HG02588 (cell line): Measurements from ENCODE around the gene SYNRG.
"Not testable (repeated sequence)": the region's sequence is repeated elsewhere in the genome, so short reads cannot be mapped to it uniquely, and the experiment has no call there.

Experiments used
- ATAC-seq: cut with Tn5 transposase; IDR thresholded peaks from one replicate; pipeline ENCODE4 v1.9.1; 2021; ENCODE audit warnings: mild to moderate bottlenecking, moderate library complexity; ENCODE audit not compliant: unreplicated experiment

SYNRG gene

DNA sequence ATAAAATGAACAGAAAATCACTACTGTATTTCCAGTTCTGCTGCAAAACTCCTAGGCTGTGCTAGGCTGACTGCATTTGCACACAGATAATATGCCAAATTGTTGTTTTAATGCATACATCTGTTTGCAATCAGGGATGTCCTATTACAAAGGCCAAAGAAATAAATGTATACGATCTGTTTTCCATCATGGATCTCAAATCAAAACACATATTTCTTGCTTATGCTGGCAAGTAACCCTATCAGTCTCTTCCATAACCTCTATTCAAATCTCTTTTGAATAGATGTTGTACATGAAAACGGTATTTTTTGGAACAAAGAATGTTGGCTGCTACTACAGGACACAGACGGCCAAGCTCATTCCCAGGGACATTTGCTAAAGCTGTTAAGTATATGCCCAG is 62.9 kb downstream of the SYNRG start:
- ATAC-seq, result no peak

- ATAC-seq, result no peak
These were observed 63.7 kb downstream of the SYNRG start for GRCh38 chr17:37545486-37545885.

- ATAC-seq, result no peak
These were observed 65.6 kb downstream of the SYNRG start for GRCh38 chr17:37543637-37544052.

GRCh38 chr17:37541880-37542660 is 67.1 kb downstream of the SYNRG start:
- ATAC-seq, result no peak

DNA sequence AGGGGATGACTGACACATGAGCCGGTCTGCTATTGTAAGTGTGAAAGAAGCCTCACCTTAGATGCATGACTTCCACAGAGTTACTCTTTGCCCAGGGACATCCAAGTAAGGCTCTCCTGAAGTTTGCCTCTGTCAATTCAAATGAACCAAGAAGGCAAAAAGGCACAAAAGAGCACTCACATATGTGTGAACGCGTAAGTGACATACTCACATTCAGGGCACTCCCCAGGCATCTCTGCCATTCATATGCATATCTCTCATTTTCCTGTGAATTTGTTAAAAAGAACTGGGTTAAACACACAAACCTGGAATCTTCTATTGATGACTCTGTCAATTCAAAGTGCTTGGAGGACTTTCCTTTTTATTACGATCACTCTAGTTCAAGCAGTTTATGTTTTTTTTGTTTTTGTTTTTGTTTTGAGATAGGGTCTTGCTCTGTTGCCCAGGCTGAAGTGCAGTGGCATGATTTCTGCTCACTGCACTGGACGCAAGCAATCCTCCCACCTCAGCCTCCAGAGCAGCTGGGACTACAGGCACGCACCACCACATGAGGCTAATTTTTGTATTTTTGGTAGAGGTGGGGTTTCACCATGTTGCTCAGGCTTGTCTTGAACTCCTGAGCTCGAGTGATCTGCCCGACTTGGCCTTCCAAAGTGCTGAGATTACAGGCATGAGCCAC is 70.1 kb downstream of the SYNRG start:
- no peak for ATAC-seq

DNA sequence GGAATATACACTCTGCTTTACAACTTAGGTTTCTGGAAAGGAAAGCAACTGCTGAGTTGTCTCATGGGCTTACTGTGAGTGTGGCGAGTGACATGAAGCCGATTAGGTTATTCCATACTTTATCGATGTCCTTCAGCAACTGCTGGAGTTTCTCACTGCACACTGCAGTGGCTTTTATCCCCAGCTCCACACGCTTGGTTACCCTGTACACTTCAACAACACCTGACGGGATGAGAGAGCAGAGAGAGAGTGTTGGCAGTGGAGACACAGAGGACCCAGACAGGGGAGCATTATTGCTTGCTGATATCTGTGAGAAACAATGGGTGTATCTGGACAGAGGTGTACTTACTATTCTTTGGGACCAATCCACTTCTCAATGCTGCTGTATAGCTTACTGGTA is 73.3 kb downstream of the SYNRG start:
- ATAC-seq, result no peak

DNA sequence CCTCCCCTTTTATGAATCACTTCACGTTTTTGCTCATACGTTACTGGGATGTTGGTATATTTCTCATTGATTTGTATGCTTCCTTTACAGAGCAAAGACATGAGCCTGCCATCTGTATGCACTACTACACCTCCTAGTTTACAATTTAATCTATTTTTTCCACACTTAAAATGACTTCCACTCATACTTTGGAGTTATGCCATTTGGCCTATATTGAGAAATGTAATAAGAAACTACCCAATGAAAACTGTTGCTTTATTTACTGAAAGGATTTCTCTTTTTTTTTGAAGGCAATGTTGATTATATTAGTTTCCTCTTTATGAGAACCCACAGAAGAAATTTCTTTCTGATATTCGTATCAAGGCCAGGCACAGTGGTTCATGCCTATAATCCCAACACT is 76.5 kb downstream of the SYNRG start:
- ATAC-seq, result no peak

DNA sequence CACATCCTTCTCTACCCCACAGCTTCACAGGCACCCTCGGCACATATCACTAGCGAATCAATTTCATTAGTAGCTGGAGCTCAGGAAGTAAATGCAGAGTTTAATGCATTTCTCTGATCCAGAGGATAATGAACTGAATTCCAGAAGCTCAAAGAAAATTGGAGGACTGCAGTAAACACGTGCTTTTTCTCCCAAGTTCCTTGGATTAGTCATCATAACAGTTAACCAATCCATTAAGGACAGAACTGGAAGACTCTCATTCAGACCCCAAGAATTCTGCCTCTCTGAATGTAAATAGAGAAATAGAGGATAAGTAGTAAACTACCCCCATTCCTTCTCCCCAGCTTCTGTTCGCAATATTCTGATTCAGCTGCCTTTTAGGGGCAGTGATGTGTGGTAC is 78.8 kb downstream of the SYNRG start:
- ATAC-seq, result no peak

DNA sequence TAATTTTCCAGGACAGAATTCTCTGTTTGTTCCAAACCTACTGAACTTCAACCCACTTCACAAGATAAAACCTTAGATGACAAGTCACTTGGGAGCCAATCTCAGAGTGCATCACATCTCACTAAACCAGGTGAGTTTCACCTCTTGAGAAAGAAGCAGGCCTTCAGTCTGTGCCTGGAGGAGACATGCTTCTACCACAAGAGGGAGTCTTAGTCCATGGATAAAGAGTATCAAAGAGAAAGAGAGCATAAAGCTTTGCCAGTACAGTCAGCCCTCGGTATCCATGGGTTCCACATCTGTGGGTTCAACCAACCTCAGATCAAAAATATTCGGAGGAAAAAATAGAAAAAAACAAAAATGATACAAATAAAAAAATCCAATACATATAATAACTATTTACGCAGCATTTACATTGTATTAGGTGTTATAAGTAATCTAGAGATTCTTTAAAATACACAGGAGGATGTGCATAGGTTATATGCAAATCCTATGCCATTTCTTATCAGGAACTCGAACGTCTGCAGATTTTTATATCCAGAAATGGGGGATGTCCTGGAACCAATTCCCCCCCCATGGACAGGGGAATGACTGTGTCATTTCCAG is 81.9 kb downstream of the SYNRG start:
- ATAC-seq, result no peak

DNA sequence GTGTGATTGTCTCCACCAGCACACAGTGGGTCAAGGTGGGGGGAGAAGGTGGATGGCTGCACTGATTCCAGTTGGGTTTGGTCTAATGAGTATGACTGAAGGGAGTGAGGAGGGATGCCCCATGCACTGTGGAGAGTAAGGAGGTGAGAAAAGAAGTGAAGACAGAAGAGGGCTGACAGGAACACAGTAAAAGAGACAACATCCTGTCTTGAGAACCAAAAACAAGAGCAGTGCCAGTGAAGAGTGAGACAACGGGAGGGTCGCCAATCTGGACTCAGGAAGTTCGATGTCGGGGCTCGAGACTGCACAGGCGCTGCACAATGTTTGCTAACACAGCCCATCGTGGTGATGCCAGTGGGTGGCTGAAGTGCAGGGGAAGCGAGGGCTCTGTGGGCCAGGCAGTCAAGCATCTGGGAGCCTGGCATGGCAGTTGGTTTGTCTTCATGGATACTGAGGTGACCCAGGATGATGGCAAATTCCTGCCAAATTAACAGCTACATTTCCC is 85.5 kb downstream of the SYNRG start:
- ATAC-seq, result no peak

- no peak for ATAC-seq
These were observed 87.4 kb downstream of the SYNRG start for GRCh38 chr17:37521821-37522220.

- no peak for ATAC-seq
These were observed 89.0 kb downstream of the SYNRG start for GRCh38 chr17:37520174-37520573.

DNA sequence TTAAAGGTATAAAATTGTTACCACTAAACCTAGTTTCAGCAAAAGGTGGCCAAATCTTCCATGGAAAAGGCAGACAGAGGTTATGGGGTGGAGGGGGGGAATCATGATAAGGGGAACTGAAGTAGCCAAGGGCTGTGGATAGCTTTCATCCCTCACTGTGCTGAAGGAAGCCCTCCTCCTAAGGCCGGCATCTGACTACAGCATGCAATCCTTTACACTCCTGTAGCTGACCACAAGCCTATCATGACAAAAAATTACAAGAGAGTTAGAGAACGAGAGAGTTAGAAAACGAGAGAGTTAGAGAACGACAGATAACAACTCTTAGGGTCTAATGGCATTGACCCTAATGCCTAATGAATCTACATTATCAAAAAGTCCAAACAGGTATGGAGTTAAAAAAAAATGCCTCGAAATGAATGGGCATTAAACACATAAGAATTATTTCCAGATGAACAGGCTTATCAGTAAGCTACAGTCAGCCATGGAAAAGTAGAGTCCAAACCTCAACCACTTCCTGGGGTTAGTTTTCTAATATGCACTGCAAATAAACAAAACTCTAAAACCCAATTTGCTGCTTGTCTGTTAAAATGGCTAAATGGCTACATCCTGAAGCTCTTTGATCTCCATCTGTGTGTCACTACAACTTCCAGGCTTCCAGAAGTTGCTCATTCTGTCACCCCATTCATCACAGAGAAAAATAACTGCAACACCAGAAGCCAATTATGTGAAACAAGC is 89.8 kb downstream of the SYNRG start:
- ATAC-seq, result no peak

- no peak for ATAC-seq
These were observed 90.4 kb downstream of the SYNRG start for GRCh38 chr17:37518826-37519225.

DNA sequence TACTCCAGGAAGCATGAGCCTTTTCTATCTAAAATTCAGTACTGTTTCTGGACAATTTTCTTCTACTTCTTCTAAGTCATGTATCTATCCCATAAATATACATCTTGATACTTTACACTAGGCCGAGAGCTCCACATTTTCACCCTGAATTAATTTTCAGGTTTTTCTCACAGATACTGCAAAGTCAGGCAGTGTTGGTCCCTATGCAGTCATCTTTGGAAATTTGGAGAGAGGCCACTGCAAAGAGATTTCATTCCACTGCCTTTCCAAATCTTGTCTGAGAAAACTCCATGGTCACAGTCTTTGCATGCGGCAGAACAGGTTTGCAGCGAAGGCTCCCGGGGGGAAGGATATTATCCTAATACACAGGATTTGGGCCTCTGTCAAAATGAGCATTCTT is 91.3 kb downstream of the SYNRG start:
- ATAC-seq, result no peak

DNA sequence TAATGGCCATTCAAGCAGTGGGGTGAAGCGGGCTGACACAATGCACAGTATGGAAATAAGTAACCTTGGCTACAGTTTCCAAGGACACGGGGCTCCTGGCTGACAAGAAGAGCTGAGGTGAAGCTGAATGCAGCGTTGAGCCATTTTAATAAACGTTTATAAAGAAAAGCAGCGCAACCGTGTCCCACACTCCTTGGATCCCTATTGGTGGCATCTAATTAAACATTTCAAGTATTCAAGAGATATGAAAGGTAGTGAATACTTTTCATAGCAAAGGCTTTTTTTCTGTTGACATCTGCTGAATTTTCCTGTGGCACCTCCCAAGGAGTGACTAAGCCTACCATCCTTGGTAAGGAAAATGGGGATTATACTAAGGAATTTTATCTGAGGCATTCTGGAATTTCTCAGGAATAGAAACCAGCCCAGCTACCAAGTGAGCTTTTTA is 93.1 kb downstream of the SYNRG start:
- no peak for ATAC-seq

GRCh38 chr17:37513711-37514110 is 95.5 kb downstream of the SYNRG start:
- ATAC-seq, result no peak

DNA sequence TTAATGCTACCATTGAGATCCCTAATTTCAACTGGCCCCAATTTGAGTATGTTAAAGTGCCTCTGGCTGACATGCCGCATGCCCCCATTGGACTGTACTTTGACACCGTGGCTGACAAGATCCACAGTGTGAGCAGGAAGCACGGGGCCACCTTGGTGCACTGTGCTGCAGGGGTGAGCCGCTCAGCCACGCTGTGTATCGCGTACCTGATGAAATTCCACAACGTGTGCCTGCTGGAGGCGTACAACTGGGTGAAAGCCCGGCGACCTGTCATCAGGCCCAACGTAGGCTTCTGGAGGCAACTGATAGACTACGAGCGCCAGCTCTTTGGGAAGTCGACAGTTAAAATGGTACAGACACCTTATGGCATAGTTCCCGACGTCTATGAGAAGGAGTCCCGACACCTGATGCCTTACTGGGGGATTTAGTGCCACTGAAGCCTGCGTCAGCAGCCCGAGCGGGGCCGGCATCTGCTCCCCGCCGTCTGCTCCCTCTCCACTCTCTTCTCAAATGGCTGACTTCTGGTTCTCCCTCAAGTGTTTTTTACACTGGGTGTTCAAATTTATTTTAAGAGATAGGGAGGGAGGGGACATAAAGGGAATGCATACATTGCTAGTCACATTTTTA is 96.7 kb downstream of the SYNRG start:
- ATAC-seq, result no peak

DNA sequence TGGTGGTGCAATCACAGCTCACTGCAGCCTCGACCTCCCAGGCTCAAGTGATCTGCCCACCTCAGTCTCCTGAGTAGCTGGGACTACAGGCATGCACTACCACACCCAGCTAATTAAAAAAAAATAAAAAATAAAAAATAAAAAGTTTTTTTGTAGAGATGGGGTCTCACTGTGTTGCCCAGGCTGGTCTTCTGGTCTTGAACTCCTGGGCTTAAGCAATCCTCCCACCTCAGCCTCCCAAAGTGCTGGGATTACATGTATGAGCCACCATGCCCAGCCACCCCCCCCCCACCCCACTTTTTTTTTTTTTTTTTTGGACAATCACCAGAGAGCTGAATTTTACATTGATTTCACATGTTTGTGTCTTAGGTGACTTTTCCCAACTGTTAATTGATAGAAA is 97.6 kb downstream of the SYNRG start:
- not testable (repeated sequence) for ATAC-seq

GRCh38 chr17:37510056-37510455 is 99.2 kb downstream of the SYNRG start:
- no peak for ATAC-seq

DNA sequence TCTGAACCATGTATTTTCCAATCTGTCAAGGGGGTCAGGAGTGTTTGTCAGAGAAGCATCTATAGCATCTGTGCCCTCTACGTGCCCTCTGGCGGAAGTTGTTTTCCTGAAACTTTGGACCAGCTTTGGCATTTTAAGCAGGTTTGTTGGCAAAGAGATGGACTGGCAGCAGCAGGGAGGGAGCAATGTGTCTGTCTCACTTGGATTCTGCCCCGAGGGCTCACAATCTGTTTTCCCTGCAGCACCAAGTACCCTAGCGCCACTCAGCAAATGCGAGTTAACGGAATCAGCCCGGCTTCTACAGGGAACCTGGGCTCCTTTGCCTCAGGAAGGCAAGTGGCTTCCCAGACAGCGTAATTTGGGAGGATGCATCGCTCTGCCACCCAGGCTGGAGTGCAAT is 102.1 kb downstream of the SYNRG start:
- no peak for ATAC-seq
